Dermis blood vessel endothelial cell (primary cell): ENCODE data around the gene DFFB. TPM values are rescaled to one million over a fixed set of nuclear protein-coding genes. Genes with fewer than 3 reads are reported as not detected.

Experiments used
- DNase-seq: peaks from one replicate; pipeline ENCODE4 v3.0.0; 2010
- total RNA-seq: library from RNA; depleted of rRNA; stranded (reverse); fragments of >200 nt; gene quantifications from 2 replicates; pipeline ENCODE4 v1.2.3, GENCODE V29; 2014

DFFB gene
- total RNA-seq, 1 donor from 2014 or later, result 14.8 TPM

GRCh38 chr1:3929126-3929525 is 71.8 kb downstream of the DFFB start:
- no peak for DNase-seq

- no peak for DNase-seq
These were observed 73.2 kb downstream of the DFFB start for GRCh38 chr1:3930301-3931006.

- no peak for DNase-seq
These were observed 74.0 kb downstream of the DFFB start for GRCh38 chr1:3931007-3931912.

GRCh38 chr1:3932156-3932919 is 75.1 kb downstream of the DFFB start:
- no peak for DNase-seq

Other genes with a start within 250 kb of the DFFB start
- gene MEGF6, start 246.0 kb upstream of the DFFB start, total RNA-seq, result 100 and 120 TPM in 2 replicates
- 29.4 and 32.9 TPM in 2 replicates for gene TPRG1L, start 232.5 kb upstream of the DFFB start, total RNA-seq
- gene WRAP73, start 207.4 kb upstream of the DFFB start, total RNA-seq, result 20.4 and 25.6 TPM in 2 replicates
- not detected in 2 replicates for gene TP73, start 205.0 kb upstream of the DFFB start, total RNA-seq
- not detected in 2 replicates for gene CCDC27, start 105.0 kb upstream of the DFFB start, total RNA-seq
- gene SMIM1, start 84.7 kb upstream of the DFFB start, total RNA-seq, result 0.56 and 1.5 TPM in 2 replicates
- 42.2 and 50.9 TPM in 2 replicates for gene LRRC47, start 61.0 kb upstream of the DFFB start, total RNA-seq
- gene CEP104, start 265 bp upstream of the DFFB start, total RNA-seq, result 23.8 and 38.9 TPM in 2 replicates
- gene C1orf174, start 42.8 kb downstream of the DFFB start, total RNA-seq, result 28.8 and 38.1 TPM in 2 replicates